ENCODE measurements around the gene GGT1. TPM values are rescaled to one million over a fixed set of nuclear protein-coding genes. Genes with fewer than 3 reads are reported as not detected.

GGT1 gene
- total and polyA plus RNA-seq, 2 of the 8 experiments (the other 6 are each of a cell fraction or from before 2014, with no cell fraction given), result 14.4 to 29.2 TPM

DNA sequence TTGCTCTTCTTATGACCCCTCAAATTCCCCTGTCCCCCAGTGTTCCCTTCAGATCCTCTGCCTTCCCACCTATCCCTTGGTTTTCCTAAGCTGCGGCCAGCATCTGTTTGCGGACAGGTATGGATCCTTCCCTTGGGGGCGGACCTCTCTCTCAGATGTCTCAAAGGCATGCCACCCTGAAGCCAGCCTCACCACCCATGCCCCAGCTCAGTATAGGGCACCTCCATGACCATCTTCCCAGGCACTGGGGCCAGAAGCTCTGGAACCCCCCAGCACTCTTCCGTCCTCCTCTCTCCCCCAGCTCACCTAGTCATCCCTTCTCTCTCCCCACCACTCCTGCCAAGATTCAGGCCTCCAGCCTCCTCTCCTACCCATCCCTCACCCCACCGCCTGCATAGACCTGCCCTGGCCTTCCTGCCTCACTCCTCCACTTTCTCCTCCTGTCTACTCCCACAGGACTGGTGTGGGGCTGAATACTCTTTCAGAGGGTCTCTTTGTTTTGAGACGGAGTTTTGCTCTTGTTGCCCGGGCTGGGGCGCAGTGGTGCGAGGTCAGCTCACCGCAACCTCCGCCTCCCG, 12.3 kb upstream of the GGT1 start:
- TF ChIP-seq RFX5 (IDR thresholded peaks at IDR 0.05; ENCODE audit: borderline replicate concordance, low read depth, low read length), result no peak
- TF ChIP-seq EZH2 (IDR thresholded peaks at IDR 0.05; ENCODE audit: low read depth, low read length, severe bottlenecking), result no peak
- TF ChIP-seq TEAD4 (IDR thresholded peaks at IDR 0.05; ENCODE audit: low read depth, low read length), result no peak
- TF ChIP-seq, protein P1, sequence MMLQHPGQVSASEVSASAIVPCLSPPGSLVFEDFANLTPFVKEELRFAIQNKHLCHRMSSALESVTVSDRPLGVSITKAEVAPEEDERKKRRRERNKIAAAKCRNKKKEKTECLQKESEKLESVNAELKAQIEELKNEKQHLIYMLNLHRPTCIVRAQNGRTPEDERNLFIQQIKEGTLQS (IDR thresholded peaks at IDR 0.05; ENCODE audit: insufficient read depth, low read depth, low read length), result no peak
- no peak for TF ChIP-seq HDAC6 (IDR thresholded peaks at IDR 0.05; ENCODE audit: low read depth, low read length)
- TF ChIP-seq PHF8 (conservative IDR thresholded peaks at IDR 0.05; ENCODE audit: low read depth, low read length), result no peak
- TF ChIP-seq KDM5A (IDR thresholded peaks at IDR 0.05; ENCODE audit: low read length), result no peak
- no peak for TF ChIP-seq CHD2 (IDR thresholded peaks at IDR 0.05; ENCODE audit: low read length)
- no peak for TF ChIP-seq CEBPB (IDR thresholded peaks at IDR 0.05; ENCODE audit: low read depth, low read length)
- TF ChIP-seq BCL11A (IDR thresholded peaks at IDR 0.05; ENCODE audit: low read depth in 2 of 2, low read length in 2 of 2), result no peak
- no peak for TF ChIP-seq CREB1 (IDR thresholded peaks at IDR 0.05)
- WGBS, 2 experiments (ENCODE audit: extremely low coverage in 1 of 2, insufficient coverage in 1 of 2, insufficient read length in 1 of 2, insufficient replicate concordance in 2 of 2, low coverage in 1 of 2, low lambda C conversion rate in 2 of 2, missing lambda C conversion rate in 1 of 2), result 98% methylated on average over 12 of the region's 12 CpGs; no CpG with 5 or more reads in 1 of the 2 experiments
- Histone ChIP-seq H3K23ac (ENCODE audit: insufficient read length) (no peak overlapping the region), H3K4me2 (ENCODE audit: insufficient read depth in 1 of 2, low read depth in 2 of 2, low read length in 2 of 2) (no peak overlapping the region), H3K9me3 (ENCODE audit: insufficient read depth in 2 of 2, low read depth in 1 of 2, low read length in 1 of 2) (no peaks in the 10 kb centered on the region), H2AK5ac (ENCODE audit: low read depth, low read length) (no peak overlapping the region), H2BK12ac (ENCODE audit: low read depth, low read length) (no peak overlapping the region), H3K4ac (replicated peaks; ENCODE audit: insufficient read length, low read depth, low read length) (no peak overlapping the region), H4K20me1 (replicated peaks in 1 of 2; ENCODE audit: control insufficient read depth in 1 of 2, insufficient read depth in 2 of 2, low read length in 2 of 2) (no peaks in the 10 kb centered on the region), H4K8ac (ENCODE audit: extremely low read depth, insufficient read depth, low read length) (peak overlapping the region; percentile 40; the same call in 1 of the 2 replicates), H3K56ac (replicated peaks; ENCODE audit: insufficient read length, low read depth, low read length) (no peak overlapping the region), H3K14ac (ENCODE audit: insufficient read length) (no peak overlapping the region), H3K27me3 (replicated peaks in 1 of 4; ENCODE audit: control insufficient read depth in 3 of 4, extremely low read depth in 1 of 4, insufficient read depth in 3 of 4, low read length in 3 of 4) (no peaks in the 10 kb centered on the region), H3K36me3 (ENCODE audit: control insufficient read depth in 2 of 4, insufficient read depth in 4 of 4, low read length in 3 of 4) (peaks cover 0 to 4% (median under 1%) of the 10 kb centered on the region in 4 experiments; a peak in 3 of 8 replicates), H2BK15ac (ENCODE audit: low read length) (no peak overlapping the region), H3K18ac (ENCODE audit: extremely low read depth, low read length) (no peak overlapping the region), H4K91ac (replicated peaks; ENCODE audit: insufficient read length, low read length) (no peak overlapping the region), H2BK20ac (ENCODE audit: low read length) (no peak overlapping the region), H2BK5ac (ENCODE audit: low read depth, low read length) (no peak overlapping the region), H2AFZ (ENCODE audit: low read length) (no peak overlapping the region), H2BK120ac (replicated peaks; ENCODE audit: low read depth, low read length) (no peak overlapping the region), H3K27ac (ENCODE audit: low read depth, low read length) (no peak overlapping the region), H3K9ac (replicated peaks in 1 of 4; ENCODE audit: extremely low read depth in 1 of 4, low read depth in 3 of 4, low read length in 3 of 4) (no peak overlapping the region), H4K5ac (ENCODE audit: insufficient read length, low read depth, low read length) (peak overlapping the region; percentile 7), H3K79me2 (ENCODE audit: control insufficient read depth in 1 of 2, insufficient read depth in 2 of 2, low read length in 2 of 2) (no peaks in the 10 kb centered on the region), H3K4me1 (replicated peaks in 1 of 4; ENCODE audit: control insufficient read depth in 3 of 4, insufficient read depth in 4 of 4, low read length in 3 of 4) (peaks cover 0 to 25% (median 10%) of the 10 kb centered on the region in 4 experiments; a peak in 6 of 7 replicates), H3K4me3 (ENCODE audit: extremely low read depth in 1 of 4, insufficient read depth in 2 of 4, low read depth in 3 of 4, low read length in 4 of 4) (no peak overlapping the region), H3K23me2 (ENCODE audit: low read depth, low read length) (peaks cover 2% of the 10 kb centered on the region; the same call in 1 of the 2 replicates), H3K79me1 (ENCODE audit: low read depth, low read length) (no peaks in the 10 kb centered on the region; the same call in 1 of the 2 replicates)
- CTCF ChIA-PET (ENCODE audit: partially characterized antibody), result interaction anchor here (1.1 to 1.4 kb wide), 2 partner anchors 13 to 169 kb away, joined by 3 to 5 read pairs; no protein-coding TSS in a partner anchor
- DNase-seq (ENCODE audit: low read depth in 1 of 2, low spot score in 2 of 2) (no peak), FAIRE-seq (no peak)
- POLR2A ChIA-PET (ENCODE audit: partially characterized antibody), result interaction anchor here (0.7 to 4.4 kb wide), 7 partner anchors 8 to 31 kb away, joined by 4 to 38 read pairs (median 6); no protein-coding TSS in a partner anchor

Measured in H1 (cell line).